ENCODE results near the gene RAVER1.

Gene RAVER1

DNA sequence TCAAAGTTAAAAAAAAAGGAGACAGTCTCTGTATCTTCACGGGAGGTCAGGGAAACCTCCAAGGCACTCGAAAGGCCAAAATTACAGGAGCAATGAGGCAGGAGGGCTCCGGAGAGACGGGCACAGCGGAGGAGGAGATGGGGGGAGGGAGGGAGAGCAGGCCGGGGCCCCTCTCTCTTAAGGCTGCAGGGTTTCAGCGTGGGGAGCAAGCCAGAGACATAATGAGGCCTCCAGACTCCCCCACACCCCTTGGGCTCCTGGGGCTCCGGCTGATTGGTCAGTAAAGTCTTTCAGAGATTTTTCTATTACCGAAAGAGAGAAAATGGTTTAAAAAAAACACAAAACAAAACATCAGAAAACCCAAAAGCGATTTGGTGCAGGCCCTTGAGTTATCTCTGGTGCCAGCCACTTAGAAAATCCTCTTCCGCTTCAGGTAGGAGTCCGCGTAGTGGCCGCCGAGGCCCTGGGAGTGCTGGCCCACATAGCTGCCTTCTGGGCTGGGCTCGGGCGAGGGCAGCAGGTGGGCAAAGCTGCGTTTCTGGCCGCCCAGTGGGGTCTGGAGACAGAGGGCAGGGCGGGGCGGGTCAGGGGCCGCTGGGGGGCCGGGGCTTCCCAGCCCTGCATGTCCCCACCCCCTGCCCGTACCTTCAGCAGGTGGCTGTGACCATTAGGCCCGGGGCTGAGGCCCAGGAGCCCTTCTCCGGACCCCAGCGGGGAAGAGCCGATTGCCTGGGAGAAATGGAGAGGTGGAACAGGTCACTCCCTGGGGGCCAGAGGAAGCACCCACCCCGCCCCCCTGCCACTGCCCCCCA, 16.1 kb downstream of the RAVER1 start:
- no peak for DNase-seq

- DNase-seq = no peak
Observed at GRCh38 chr19:10316229-10317044, 16.9 kb downstream of the RAVER1 start.

DNA sequence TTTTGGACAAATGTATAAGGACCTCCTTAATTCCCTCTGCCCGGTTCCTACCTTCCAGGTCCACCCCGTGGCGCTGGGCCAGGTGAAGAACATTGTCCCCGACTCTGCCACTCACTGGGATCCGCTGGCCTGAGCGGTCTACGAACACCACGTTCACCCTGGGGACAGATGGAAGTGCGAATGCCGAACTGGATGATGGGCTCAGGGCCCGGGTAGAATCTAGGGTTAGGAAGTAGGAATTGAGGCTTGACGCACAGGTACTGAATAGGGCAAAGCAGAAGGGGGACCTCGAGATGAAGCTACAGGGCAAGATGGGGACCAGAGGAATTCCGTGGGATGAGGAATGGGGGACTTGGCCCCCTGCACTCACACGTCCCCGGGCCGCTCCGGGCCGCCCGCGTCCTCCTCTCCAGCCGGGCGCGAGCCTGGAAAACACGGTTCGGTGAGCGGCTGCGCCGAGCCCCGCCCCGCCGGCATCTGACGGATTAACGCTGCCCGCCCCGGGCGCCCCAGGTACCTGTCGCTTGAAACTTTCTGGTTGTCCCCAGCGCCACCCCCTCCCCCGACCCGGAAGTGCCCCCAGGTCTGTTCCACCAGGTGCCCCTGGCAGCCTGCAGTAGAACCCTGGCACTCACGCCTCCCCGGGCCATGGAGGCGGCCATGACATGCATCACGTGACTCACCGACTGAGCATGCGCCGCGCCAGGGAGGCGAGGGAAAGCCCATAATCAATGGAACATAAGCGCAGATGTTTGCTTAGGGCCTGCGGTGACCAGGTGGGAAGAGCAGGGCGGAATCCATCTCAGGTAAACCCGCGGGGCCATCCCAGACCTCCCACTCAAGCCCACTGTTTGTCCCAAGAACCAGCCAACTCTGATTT, 17.8 kb downstream of the RAVER1 start, which contains the start of gene FDX2:
TSS of gene FDX2 (minus strand) at position 681 of the 880 bp plus-strand sequence. CDS start at position 662, 19 bp downstream.
- peak; percentile 93 for DNase-seq

- no peak for DNase-seq
Observed at GRCh38 chr19:10309423-10309822, 23.9 kb downstream of the RAVER1 start, which contains the start of gene ZGLP1. TSS of gene ZGLP1 (minus strand) at chr19:10309815.

DNA sequence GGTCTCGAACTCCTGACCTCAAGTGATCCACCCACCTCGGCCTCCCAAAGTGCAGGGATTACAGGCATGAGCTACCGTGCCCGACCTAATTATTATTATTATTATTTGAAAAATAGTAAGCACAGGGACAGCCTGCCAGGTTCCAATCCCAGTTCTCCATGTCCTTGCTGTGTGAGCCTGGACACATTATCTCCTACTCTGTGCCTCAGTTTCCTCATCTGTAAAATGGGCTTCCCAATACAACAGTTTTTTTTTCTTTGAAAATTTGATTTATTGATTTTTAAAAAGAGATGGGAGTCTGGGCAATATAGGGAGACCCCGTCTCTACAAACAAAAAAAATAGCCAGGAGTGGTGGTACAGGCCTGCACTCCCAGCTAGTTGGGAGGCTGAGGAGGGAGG, 27.0 kb downstream of the RAVER1 start:
- no peak for DNase-seq

DNA sequence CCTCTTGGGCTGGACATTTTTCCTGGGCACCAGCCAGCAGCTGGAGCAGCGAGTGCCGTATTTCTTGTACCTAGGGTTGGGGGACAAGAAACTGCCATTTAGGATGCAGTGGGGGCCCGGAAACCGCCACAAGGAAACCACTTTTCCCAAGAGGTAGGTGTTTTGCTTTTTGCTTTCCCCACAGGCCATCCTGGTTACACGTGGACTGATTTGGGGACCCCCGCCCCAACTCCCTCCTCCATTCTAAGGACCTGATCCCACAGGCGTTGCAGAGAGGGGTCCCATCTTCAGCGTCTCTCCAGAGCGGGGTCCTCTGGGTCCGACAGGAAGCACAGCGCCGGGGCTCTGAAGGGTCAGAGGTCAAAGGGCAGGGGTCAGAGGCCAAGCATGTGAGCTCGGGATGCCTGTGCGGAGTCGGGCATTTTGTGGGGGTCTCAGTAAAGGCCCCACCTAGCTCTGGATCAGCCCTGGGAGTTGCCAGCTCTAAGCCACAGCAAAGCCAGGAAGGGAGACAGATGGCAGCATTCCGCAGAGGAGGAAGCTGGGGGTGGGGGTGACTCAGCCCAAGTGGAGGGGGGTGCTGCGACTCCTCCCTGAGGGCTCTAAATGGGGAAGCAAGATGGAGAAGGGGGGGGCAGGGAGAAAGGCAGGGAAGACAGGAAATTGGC, 28.1 kb downstream of the RAVER1 start:
- DNase-seq = no peak

GRCh38 chr19:10299545-10300458, 33.5 kb downstream of the RAVER1 start:
- no peak for DNase-seq

GRCh38 chr19:10295847-10296591, 37.3 kb downstream of the RAVER1 start:
- DNase-seq = no peak

DNA sequence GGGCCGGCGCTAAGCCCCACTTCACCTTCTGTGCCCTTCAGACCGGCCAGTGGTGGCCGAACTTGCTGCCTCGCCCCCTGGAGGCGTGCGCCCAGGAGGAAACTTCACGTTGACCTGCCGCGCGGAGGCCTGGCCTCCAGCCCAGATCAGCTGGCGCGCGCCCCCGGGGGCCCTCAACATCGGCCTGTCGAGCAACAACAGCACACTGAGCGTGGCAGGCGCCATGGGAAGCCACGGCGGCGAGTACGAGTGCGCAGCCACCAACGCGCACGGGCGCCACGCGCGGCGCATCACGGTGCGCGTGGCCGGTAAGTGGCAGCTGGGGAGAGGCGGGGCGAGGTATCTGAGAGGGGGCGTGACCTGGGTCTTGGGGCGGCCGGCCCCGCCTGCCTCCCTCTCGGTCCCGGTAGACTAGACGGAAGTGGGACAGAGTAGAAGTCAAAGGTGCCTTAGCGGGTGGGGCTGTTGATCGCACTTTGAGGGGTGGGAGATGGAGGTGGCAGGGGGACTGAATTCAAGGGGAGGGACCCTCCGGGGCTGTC, 38.0 kb downstream of the RAVER1 start:
- DNase-seq = peak; percentile 50

GRCh38 chr19:10294368-10294697, 39.0 kb downstream of the RAVER1 start:
- DNase-seq = no peak

DNA sequence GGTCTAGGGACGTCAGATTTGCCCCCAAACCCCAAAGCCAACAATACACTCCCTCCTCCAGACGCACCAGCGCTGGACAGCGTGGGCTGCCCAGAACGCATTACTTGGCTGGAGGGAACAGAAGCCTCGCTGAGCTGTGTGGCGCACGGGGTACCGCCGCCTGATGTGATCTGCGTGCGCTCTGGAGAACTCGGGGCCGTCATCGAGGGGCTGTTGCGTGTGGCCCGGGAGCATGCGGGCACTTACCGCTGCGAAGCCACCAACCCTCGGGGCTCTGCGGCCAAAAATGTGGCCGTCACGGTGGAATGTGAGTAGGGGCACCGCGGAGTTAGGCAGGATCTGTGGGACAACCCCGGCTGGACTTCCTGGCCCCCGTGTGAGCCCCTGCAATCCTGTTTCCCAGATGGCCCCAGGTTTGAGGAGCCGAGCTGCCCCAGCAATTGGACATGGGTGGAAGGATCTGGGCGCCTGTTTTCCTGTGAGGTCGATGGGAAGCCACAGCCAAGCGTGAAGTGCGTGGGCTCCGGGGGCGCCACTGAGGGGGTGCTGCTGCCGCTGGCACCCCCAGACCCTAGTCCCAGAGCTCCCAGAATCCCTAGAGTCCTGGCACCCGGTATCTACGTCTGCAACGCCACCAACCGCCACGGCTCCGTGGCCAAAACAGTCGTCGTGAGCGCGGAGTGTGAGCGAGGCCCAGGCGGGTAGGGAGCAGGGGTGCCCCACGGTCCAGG, 39.5 kb downstream of the RAVER1 start:
- no peak for DNase-seq

DNA sequence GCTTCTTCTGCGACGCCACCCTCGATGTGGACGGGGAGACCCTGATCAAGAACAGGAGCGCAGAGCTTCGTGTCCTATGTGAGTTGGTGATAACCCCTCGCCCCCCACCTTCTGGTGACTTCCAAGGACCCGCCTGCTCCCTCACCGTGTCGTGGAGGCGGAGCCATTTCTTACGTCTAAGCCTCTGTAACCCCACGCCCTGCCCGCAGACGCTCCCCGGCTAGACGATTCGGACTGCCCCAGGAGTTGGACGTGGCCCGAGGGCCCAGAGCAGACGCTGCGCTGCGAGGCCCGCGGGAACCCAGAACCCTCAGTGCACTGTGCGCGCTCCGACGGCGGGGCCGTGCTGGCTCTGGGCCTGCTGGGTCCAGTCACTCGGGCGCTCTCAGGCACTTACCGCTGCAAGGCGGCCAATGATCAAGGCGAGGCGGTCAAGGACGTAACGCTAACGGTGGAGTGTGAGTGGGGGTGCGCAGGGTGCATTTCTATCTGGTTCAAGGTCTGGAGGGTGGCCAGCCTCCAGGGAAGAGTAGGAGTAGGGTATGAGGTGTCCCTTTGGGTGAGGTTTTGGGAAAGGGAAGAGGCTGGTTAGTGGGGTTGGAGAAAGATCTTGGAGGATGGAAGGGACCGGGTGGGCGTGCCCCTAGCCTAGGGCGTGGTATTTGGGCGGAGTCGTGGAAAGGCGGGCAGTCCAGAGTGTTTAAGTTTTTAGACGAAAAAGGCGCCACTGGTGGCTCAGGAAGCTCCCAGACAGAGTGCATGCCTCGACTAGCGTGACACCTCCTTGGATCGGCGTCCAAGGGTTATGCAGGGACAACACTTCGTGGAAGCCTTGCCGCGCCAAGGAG, 40.3 kb downstream of the RAVER1 start:
- DNase-seq = no peak

GRCh38 chr19:10292206-10292788, 41.0 kb downstream of the RAVER1 start:
- peak; percentile 67 for DNase-seq

DNA sequence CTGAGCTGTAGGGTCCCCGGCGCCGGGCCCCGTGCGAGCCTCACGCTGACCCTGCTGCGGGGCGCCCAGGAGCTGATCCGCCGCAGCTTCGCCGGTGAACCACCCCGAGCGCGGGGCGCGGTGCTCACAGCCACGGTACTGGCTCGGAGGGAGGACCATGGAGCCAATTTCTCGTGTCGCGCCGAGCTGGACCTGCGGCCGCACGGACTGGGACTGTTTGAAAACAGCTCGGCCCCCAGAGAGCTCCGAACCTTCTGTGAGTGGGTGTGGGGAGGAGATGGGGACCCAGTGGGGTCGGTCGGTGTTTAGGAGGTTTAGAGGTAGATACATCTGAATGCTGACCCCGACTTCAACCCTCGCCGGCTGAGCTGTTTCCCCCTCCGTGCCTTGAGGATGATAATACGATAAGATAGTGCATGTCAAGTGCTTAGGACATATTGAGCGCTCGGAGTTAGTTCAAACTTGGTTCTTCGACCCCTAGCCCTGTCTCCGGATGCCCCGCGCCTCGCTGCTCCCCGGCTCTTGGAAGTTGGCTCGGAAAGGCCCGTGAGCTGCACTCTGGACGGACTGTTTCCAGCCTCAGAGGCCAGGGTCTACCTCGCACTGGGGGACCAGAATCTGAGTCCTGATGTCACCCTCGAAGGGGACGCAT, 41.6 kb downstream of the RAVER1 start:
- DNase-seq = no peak

DNA sequence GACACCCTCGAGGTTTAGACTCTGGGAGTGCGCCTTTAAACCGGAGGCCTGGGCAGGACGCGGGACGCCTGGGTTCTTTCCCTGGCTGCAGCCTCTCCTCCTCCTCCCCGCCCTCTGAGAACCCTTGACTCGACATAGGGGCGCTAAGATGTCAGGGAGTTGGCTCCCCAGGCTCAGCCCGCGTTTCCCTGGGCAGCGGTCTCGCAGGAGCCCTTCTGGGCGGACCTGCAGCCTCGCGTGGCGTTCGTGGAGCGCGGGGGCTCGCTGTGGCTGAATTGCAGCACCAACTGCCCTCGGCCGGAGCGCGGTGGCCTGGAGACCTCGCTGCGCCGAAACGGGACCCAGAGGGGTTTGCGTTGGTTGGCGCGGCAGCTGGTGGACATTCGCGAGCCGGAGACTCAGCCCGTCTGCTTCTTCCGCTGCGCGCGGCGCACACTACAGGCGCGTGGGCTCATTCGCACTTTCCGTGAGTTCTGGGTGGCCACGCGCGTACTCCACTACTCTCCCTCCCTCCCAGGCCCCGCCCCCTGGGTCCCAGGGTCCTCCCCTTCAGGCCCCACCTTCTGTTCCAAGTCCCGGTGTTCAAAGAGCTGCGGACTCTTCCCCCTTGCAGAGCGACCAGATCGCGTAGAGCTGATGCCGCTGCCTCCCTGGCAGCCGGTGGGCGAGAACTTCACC, 42.3 kb downstream of the RAVER1 start:
- peak; percentile 54 for DNase-seq

DNA sequence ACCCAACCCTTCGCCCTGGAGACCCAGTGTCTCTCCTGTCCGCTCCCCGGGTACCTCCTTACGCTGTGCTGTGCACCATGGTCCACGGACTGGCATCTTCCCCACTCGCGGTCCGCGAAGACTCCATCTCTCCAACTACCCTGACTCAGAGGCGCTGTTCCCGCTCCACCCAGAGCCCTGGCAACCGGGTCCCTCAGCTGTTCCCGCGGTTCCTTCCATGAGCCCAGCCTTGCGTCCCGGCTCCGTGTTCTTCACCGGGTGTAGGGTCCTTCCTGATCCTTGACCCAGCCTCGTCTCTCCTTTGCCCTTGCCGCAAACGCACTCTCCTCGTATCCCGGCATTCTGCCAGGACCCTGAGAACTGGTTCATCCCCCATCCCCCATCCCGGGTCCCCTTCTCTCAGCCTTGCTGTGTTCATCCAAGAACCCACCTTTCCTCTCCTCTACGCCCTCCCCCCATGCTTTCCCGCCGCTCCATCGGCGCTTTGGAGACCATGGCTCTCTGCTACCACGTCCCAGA, 42.9 kb downstream of the RAVER1 start:
- DNase-seq = no peak
